Right lobe of liver (tissue), 6 donors: ENCODE results near the gene CHRNG. TPM values are rescaled to one million over a fixed set of nuclear protein-coding genes. Genes with fewer than 3 reads are reported as not detected.

Experiments used
- ATAC-seq, 4 donors: fragments of 200-7000 bp; cut with Tn5 transposase; one replicate each; pipeline ENCODE4 v1.9.1; 2020; ENCODE audit warnings: mild to moderate bottlenecking in 4 of 4, moderate library complexity in 4 of 4
- DNase-seq, 3 donors: peaks; one replicate each; pipeline ENCODE4 v3.0.0-alpha.2; 2020
- H3K27ac ChIP-seq, 3 donors: fragments of 200-600 bp; one replicate each; pipeline ENCODE4 v1.8.0; 2022
- H3K27me3 ChIP-seq, 2 donors: fragments of 200-600 bp; one replicate each; pipeline ENCODE4 v1.8.0; 2022
- H3K36me3 ChIP-seq, 4 donors: fragments of 200-600 bp; sonication (generic) in 1 of 4; one replicate each; pipeline versions ENCODE4 v1.5.1 to v1.8.0; 2017 to 2022; ENCODE audit warnings: control low read depth in 1 of 4
- H3K4me1 ChIP-seq, 4 donors: fragments of 200-600 bp; sonication (generic) in 1 of 4; one replicate each; pipeline versions ENCODE4 v1.5.1 to v1.8.0; 2017 to 2022; ENCODE audit warnings: control low read depth in 1 of 4
- H3K4me3 ChIP-seq, 3 donors: fragments of 200-600 bp; one replicate each; pipeline ENCODE4 v1.8.0; 2022
- H3K9me3 ChIP-seq, 4 donors: fragments of 200-600 bp; sonication (generic) in 1 of 4; one replicate each; pipeline versions ENCODE4 v1.5.1 to v1.8.0; 2017 to 2022; ENCODE audit warnings: control low read depth in 1 of 4
- POLR2A ChIP-seq: fragments of 450-650 bp; IDR thresholded peaks from one replicate; pipeline ENCODE4 v1.6.1; 2017; ENCODE audit warnings: antibody characterized with exemption, mild to moderate bottlenecking
- WGBS: methylation state at CpG from one replicate; pipeline ENCODE4 v1.1.6; 2018; ENCODE audit warnings: low coverage, low lambda C conversion rate; ENCODE audit not compliant: insufficient coverage; ENCODE audit errors: missing lambda C conversion rate; 5-methylcytosine and 5-hydroxymethylcytosine counted together
- intact Hi-C, 2 donors: fragments of 100-400 bp; cut with DNase I; formaldehyde crosslinking; loops; one replicate each; pipeline versions ENCODE4 v1.11.2 to v1.14.1; 2022
- total RNA-seq, 6 experiments: library from RNA; depleted of rRNA in 2 of 6; stranded (reverse); fragments of >200 nt in 2 of 6; fragmentation: NEBNext Ultra II Directional in 3 of 6; extraction: Animal tissue kit (Norgen Biotek cat#: 25700) in 3 of 6; gene quantifications; one replicate each; pipeline versions ENCODE4 v1.1.0 to v1.2.4, GENCODE V29; 2016 to 2023
- TF ChIP-seq, protein P1 (sequence below), 4 donors: fragments of 200-600 bp in 3 of 4; fragments of 450-650 bp in 1 of 4; IDR thresholded peaks; one replicate each; pipeline versions ENCODE4 v1.5.1 to v1.8.0; 2016 to 2022; ENCODE audit warnings: antibody characterized with exemption in 4 of 4, mild to moderate bottlenecking in 2 of 4
- donor health status: DM: no; HTN: yes; CAD: no.
- donor health status: DM: no; HTN: no; CAD: no.
- donor health status: DM: no; HTN: no; CAD: no.
- donor health status: DM: no; HTN: yes; CAD: no.
- donor health status: DM: no; HTN: yes; CAD: no.

The CHRNG gene
- total RNA-seq, 6 experiments from 2014 or later, result not detected

DNA sequence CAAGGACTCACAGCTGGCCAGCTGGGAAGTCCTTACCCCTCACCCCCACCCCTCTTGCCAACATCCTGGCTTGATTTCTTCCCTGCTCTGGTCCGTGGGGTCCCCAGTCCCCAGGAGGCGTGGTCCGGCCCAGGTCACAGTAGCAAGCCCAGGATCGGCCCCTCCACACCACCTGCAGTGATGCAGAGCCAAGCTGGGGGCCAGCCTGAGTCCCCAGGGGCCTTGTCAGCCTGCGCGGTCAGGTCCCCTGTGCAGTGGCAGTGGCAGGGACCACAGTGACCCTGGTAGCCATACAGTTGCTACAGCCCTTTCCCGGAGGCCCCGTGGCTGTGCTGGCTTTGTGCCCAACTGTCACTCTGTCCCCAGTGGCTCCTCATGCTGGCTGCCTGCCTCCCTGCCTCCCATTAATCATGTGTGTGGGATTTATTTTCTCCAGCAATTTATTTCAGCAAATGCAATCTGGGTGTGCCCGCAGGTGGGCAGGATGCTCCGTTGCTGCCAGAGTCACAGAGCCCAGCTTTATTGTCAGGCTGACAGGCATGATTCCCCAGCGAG is 28.1 kb upstream of the CHRNG start:
- H3K4me1 ChIP-seq, result no peaks in the 10 kb centered on the region
- TF ChIP-seq, protein P1, sequence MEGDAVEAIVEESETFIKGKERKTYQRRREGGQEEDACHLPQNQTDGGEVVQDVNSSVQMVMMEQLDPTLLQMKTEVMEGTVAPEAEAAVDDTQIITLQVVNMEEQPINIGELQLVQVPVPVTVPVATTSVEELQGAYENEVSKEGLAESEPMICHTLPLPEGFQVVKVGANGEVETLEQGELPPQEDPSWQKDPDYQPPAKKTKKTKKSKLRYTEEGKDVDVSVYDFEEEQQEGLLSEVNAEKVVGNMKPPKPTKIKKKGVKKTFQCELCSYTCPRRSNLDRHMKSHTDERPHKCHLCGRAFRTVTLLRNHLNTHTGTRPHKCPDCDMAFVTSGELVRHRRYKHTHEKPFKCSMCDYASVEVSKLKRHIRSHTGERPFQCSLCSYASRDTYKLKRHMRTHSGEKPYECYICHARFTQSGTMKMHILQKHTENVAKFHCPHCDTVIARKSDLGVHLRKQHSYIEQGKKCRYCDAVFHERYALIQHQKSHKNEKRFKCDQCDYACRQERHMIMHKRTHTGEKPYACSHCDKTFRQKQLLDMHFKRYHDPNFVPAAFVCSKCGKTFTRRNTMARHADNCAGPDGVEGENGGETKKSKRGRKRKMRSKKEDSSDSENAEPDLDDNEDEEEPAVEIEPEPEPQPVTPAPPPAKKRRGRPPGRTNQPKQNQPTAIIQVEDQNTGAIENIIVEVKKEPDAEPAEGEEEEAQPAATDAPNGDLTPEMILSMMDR (IDR thresholded peaks at IDR 0.05), result no peak
- TF ChIP-seq POLR2A, result no peak
- DNase-seq (no peak), ATAC-seq (peak in 2 of 4 donors; percentile 11 to 25)
- no peak overlapping the region for H3K4me3 ChIP-seq
- intact Hi-C loops, result loop anchor here in 1 of 2 donors (10.0 kb wide), 1 partner anchor 57 kb away; the partner anchor contains the start of gene ALPI
- H3K27ac ChIP-seq, result no peak overlapping the region
- H3K9me3 ChIP-seq, result no peaks in the 10 kb centered on the region
- WGBS, result 43% methylated on average over 3 of the region's 11 CpGs
- no peaks in the 10 kb centered on the region for H3K36me3 ChIP-seq
- no peaks in the 10 kb centered on the region for H3K27me3 ChIP-seq

DNA sequence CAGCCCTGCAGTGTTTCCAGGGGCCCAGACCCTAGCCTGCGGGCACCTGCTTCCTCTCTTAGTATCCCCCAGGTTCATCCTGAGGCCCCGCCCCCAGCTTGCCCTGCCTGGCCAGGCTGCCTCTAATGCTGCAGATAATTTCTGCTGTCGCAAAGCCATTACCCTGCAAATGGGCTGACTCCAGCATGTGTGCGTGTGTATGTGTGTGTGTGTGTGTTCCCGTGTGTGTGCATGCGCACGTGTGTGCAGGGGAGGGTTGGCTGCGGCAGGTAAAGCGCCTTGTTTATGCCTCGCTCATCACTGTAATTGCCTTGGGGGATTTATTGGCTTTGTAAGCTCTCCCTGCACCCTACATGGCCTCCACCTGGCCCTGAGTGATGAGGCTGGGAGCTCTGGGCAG is 26.9 kb upstream of the CHRNG start:
- no peak overlapping the region for H3K27ac ChIP-seq
- no peaks in the 10 kb centered on the region for H3K9me3 ChIP-seq
- TF ChIP-seq POLR2A, result no peak
- TF ChIP-seq, protein P1 (IDR thresholded peaks at IDR 0.05), result no peak
- H3K4me1 ChIP-seq, result no peaks in the 10 kb centered on the region
- intact Hi-C loops, result loop anchor here in 1 of 2 donors (10.0 kb wide), 1 partner anchor 58 kb away; the partner anchor contains the start of gene ALPI
- 77% methylated on average over 8 of the region's 10 CpGs for WGBS
- DNase-seq (no peak), ATAC-seq (no peak)
- no peaks in the 10 kb centered on the region for H3K36me3 ChIP-seq
- H3K27me3 ChIP-seq, result no peaks in the 10 kb centered on the region
- no peak overlapping the region for H3K4me3 ChIP-seq

GRCh38 chr2:232513353-232513752 is 26.1 kb upstream of the CHRNG start:
- no peaks in the 10 kb centered on the region for H3K36me3 ChIP-seq
- H3K27ac ChIP-seq, result no peak overlapping the region
- no peak for ATAC-seq
- DNase-seq, result no peak
- TF ChIP-seq, protein P1 (IDR thresholded peaks at IDR 0.05), result no peak
- no peak for TF ChIP-seq POLR2A
- no peaks in the 10 kb centered on the region for H3K27me3 ChIP-seq
- no peak overlapping the region for H3K4me3 ChIP-seq
- H3K9me3 ChIP-seq, result no peaks in the 10 kb centered on the region
- WGBS, result 66% methylated on average over 5 of the region's 5 CpGs
- intact Hi-C loops, result loop anchor here in 1 of 2 donors (10.0 kb wide), 1 partner anchor 59 kb away; the partner anchor contains the start of gene ALPI
- no peaks in the 10 kb centered on the region for H3K4me1 ChIP-seq

DNA sequence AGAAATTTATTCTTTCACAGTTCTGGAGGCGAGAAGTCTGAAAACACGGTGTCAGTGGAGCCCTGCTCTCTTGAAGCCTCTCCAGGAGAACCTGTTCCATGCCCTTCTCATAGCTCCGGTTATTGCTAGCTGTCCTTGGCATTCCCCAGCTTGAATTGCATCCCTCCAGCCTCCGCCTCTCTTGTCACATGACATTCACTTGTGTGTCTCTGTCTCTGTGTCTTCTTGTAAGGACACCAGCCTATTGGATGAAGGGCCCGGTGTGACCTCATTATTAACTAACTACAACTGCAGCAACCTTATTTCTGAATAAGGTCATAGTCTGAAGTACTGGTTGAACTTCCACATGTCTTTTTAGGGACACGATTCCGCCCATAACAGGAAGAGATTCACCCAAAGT is 23.9 kb upstream of the CHRNG start:
- Histone ChIP-seq H3K36me3 (no peaks in the 10 kb centered on the region), H3K4me3 (no peak overlapping the region), H3K27ac (no peak overlapping the region), H3K4me1 (no peaks in the 10 kb centered on the region), H3K9me3 (no peaks in the 10 kb centered on the region), H3K27me3 (no peaks in the 10 kb centered on the region)
- no peak for ATAC-seq
- intact Hi-C loops, result loop anchor here in 1 of 2 donors (10.0 kb wide), 1 partner anchor 61 kb away; the partner anchor contains the start of gene ALPI
- 87% methylated on average over 3 of the region's 7 CpGs for WGBS
- DNase-seq, result no peak
- no peak for TF ChIP-seq POLR2A
- TF ChIP-seq, protein P1 (IDR thresholded peaks at IDR 0.05), result no peak
